Daoy (cell line): Measurements from ENCODE around the gene RAB1A. TPM values are rescaled to one million over a fixed set of nuclear protein-coding genes. Genes with fewer than 3 reads are reported as not detected.

ENCODE experiments used
- DNase-seq: peaks from one replicate; pipeline ENCODE4 v3.0.0-alpha.2; 2015; ENCODE audit warnings: low read depth
- total RNA-seq: library from RNA; depleted of rRNA; stranded (reverse); fragments of >200 nt; shearing (Covaris generic); gene quantifications from 2 replicates; pipeline ENCODE4 v1.2.3, GENCODE V29; 2014

Gene RAB1A
- total RNA-seq, 1 experiment from 2014 or later, result 76.9 TPM

GRCh38 chr2:65093211-65093610 lies 36.7 kb downstream of the RAB1A start:
- no peak for DNase-seq

- no peak for DNase-seq
Observed at GRCh38 chr2:65092791-65093190, 37.1 kb downstream of the RAB1A start.

DNA sequence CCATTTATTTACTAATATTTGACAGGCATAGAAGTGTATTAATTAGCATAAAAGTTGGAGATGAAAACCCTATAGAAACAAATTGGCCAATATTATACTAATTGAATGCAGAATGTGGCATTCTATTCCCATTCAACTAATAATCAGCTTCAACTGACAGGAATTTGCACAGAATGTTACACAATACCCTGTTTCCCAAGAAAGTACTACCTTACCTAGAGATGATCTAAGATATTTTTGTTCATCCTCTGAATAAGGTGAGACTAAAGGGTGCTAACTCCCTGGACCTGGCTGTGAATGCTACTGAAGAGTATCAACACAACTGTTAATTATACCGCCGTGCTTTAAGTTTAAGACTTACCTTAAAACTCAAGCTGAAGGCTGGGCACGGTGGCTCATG lies 44.8 kb downstream of the RAB1A start:
- DNase-seq, result no peak

DNA sequence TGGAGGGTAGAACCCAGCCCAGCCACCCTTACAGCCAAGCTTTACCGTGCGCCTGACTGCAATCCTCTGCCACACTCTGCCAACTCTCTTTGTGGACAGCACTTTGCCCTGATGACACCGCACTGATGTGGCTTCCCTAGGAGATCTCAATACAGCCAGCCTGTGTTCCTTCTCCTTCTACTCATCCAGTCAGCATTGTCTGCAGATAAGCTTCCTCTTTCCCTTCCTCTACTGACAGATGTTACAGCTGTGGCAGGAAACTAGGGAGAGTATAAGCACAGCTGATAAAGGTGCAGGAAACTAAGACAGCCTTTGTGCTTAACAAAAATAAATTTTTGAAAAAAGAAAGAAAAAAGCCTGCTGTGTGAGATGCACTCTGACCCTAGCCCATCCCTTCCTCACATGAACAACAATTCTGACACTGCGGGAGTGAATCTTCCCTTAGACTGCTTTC lies 48.6 kb downstream of the RAB1A start:
- no peak for DNase-seq

- DNase-seq, result no peak
Observed at GRCh38 chr2:65079017-65079416, 50.9 kb downstream of the RAB1A start.

DNA sequence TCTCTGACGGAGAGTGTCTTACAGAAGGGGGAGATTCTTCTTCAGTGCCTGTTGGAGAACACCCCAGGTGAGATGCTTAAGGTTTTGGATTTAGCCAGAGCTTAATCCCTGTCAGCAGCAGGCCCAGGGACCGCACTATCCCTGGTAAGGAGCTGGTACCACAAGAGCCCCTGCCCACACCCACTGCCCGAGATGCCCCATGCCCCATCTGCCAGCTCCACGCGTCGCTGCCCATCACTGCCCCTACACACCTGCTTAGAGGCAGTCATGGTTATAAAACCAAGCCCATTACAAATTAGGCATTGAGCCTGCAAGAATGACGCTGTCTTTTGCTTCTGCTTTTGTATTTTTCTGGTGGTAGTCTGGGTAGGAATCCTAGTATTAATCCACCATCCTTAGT lies 52.0 kb downstream of the RAB1A start:
- no peak for DNase-seq

DNA sequence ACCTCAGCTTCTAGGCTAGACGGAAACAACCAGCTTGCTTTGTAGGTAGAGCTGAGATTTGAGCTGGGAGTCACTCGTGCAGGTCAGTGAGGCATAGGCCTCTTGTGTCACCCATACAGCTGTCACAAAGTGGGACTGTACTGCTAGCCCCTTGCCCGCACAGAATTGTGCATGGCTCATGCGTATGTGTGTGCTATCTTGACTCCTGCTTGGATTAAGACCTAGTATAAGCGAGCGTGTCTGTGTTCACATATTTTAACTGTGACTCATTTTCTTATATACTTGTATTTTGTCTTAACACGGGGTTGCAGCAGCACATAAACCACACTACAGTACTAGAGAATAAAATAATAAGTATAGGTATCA lies 53.6 kb downstream of the RAB1A start:
- no peak for DNase-seq

GRCh38 chr2:65075605-65076344 lies 54.1 kb downstream of the RAB1A start:
- no peak for DNase-seq

GRCh38 chr2:65075176-65075575 lies 54.7 kb downstream of the RAB1A start:
- DNase-seq, result no peak

DNA sequence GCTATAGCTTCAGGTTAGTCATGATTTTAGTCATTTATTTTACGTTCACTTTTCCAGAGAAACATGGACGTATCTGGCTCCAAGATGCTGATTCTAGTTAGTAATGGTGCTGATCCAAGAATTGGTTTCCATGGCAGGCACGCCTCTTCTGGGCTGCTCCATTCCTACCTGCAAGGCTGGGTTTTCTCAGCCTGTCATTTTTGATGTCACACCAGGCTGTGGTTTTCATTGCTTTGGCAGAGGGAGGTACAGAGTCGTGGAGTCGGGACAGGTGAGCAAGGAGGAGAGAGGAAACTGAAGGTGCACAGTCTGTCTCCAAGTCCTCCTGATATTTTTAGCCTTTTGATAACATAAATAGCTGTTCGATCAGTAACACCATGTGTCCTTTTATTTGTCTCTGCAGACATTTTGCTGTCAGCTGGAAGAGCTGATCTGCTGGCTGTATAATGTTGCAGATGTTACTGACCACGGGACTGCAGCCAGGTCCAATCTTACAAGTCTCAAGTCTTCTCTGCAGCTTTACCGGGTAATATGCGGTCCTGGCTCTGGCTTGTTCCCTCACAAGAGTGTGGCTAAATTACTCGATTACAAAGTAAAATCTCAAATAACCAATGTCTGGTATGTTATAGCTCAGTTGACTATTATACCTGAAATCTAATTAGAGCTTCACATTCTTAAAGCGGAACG lies 55.9 kb downstream of the RAB1A start:
- DNase-seq, result no peak

DNA sequence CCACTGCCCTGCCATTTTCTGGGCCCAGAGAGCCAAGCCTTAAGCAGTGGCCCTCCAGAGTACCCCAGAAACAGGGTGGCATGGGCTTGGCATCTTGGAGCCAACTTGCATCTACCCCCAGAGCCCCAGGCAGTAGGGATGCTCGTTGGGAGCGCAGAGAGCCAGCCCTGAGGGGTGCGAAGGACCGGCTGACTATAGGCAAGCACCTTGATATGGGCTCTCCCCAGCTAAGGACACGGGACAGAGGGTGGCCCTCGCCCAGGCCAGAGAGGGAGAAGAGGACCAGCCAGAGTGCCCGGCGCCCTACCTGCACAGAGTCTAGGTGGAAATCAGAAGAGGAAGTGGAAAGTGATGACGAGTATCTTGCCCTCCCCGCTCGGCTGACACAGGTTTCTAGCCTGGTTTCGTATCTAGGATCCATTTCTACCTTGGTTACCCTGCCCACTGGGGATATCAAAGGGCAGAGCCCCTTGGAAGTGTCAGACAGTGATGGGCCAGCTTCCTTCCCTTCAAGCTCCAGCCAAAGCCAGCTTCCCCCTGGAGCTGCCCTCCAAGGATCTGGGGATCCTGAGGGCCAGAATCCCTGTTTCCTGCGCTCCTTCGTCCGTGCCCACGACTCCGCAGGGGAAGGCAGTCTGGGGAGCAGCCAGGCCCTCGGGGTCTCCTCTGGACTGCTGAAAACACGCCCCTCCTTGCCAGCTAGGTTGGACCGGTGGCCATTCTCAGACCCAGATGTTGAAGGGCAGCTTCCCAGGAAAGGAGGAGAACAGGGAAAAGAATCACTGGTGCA lies 57.5 kb downstream of the RAB1A start:
- DNase-seq, result no peak

DNA sequence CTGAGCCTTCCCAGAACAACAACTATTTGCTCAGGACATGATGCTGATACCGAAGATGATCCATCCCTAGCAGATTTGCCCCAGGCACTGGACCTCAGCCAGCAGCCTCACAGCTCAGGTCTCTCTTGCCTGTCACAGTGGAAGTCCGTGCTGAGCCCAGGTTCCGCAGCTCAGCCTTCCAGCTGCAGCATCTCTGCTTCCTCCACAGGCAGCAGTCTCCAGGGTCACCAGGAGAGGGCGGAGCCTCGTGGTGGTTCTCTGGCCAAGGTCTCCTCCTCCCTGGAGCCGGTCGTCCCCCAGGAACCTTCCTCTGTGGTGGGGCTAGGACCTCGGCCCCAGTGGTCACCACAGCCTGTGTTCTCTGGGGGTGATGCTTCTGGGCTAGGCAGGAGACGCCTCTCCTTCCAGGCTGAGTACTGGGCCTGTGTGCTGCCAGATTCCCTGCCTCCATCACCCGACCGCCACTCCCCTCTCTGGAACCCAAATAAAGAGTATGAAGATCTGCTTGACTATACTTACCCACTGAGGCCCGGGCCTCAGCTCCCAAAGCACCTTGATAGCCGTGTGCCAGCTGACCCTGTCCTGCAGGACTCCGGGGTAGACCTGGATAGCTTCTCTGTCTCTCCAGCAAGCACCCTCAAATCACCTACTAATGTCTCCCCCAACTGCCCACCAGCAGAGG lies 58.3 kb downstream of the RAB1A start:
- peak; percentile 15 for DNase-seq

GRCh38 chr2:65070856-65071255 lies 59.0 kb downstream of the RAB1A start:
- DNase-seq, result no peak

DNA sequence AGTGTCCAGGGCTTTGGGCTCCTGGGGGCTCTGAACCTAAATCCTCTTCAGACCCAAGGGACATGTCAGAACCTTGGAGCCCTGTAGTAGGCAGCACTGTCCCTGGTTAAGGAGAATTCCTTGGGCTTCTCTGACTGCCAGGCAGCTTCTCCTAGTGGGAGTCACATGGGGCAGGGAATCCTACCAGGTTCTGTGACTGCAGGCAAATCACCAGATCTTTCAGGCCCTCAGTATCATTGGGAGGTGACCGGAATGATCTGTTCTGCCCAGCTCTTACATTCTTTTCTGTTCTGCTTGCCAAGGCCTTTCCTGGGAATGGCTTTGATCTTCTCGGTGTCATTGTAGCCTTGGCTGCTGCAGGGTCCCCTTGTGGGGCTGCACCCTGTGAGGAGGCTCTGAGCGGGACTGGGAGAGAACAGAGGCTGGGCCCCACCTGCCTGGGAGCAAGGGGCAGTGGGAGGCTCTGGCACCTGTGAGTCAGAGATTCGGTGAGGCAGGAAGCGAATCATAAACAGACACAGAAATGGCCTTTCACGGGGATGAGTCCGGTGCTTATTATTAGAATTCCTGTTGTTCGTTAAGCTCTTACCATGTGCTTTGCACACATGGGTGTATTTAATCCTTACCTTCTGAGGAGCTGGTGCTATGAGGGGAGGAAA lies 59.6 kb downstream of the RAB1A start:
- peak; percentile 45 for DNase-seq

GRCh38 chr2:65069439-65069824 lies 60.5 kb downstream of the RAB1A start:
- no peak for DNase-seq

- no peak for DNase-seq
Observed at GRCh38 chr2:65067806-65068553, 61.9 kb downstream of the RAB1A start.

- peak; percentile 77 for DNase-seq
Observed at GRCh38 chr2:65064728-65065552, 65.0 kb downstream of the RAB1A start.

GRCh38 chr2:65062843-65063825 lies 66.8 kb downstream of the RAB1A start:
- no peak for DNase-seq

DNA sequence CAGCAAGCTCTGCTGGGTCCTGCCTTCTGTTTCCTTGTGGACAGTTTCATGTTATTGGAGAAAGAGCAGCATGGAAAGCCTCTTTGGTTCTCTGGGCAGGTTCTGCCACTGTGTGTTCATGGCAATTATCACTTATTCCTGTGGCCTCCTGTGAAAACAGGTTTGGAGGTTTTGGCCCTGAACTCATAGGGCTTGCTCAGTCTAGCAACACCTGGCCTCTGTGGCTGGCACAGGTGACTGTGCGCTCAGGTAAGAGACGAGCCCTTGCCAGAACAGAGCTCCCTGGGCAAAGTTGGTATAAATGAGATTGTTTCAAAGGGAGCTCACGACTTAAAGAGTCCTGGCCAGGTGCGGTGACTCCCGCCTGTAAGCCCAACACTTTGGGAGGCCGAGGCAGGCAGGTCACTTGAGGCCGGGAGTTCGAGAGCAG lies 68.0 kb downstream of the RAB1A start:
- no peak for DNase-seq
